Activated effector memory CD4-positive, alpha-beta T cell treated with Interleukin-2 at 50 U/mL for 16 hours (primary cell): ENCODE measurements around the gene RNF26.

Experiments used
- DNase-seq: peaks from one replicate; pipeline ENCODE4 v3.0.0-alpha.2; 2020

RNF26 gene

DNA sequence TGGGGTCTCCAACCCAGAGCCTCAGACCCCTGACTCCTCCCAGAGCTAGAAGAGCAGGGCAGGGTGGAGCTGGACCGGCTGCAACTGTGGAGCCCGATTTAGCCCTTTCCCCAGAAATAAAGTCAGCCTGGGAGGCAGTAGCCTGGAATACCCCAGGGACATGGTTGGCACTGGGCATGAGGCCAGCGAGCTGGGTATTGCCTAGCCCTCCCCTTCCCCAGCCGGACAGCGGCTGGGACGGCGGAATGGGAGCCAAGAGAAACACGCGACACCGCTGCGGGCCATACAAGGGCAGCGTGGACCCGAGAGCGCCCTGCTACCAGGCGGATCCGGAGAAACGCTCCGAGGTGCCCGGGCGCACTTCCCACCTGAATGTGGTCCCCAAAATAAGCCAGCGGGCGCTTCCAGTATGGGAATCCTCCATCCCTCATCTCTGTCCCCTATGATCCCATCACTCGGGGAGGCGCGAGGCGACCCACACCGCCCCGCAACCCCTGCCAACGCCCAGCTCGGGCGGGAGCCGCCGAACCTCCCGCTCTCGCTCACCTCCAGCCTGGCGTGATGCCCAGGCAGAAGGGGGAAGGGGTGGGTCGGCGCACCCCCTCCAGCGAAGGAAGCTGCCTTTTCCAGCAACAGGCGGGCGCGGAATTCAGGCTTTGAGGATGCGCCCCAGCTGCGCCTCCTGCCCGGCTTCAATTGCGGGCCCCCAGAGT lies 18.2 kb upstream of the RNF26 start:
- DNase-seq: no peak

DNA sequence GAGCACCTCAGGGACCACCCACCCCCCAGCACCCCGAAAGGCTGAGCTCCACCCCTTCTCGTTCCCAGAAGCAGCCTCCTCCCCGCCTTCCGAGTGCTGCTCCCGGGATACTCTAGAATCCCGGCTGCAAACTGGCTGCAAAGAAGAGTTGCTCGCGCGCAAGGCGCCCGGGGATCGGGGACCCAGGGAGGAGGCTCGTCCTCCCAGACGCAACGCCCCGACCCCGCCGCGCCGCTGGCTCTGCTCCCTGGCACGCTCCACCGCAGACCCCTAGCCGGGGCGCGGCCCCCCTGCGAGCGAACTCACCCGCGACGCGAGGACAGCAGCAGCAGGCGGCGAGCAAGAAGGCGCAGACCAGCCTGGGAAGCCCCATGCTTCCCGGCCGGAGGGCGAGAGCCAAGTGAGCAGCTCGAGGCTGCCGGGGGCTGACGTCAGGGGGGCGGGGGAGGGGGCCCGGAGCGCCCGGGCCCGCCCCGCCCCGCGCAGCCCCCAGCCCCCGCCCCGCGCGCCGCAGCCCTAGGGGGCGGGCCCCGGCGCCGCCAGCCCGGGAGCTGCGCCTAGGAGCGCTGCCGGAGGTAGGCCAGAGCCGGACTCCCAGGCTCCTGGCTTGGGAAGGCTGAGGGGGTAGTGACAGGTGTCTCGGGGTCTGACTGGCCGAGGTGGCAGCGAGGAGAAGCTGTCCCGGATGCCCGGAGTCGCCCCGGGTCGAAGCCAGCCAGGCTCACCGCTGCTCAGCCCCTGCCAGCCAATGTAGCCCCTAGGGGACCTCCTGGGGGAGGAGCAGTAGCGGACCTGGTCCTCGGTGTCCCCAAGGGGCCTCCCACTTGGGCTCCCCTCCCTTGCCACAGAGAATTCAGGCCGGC lies 17.4 kb upstream of the RNF26 start, which contains the start of gene MCAM:
TSS of gene MCAM (minus strand) at position 402 of the 863 bp plus-strand sequence. CDS start at position 373, 29 bp downstream.
- DNase-seq: no peak

DNA sequence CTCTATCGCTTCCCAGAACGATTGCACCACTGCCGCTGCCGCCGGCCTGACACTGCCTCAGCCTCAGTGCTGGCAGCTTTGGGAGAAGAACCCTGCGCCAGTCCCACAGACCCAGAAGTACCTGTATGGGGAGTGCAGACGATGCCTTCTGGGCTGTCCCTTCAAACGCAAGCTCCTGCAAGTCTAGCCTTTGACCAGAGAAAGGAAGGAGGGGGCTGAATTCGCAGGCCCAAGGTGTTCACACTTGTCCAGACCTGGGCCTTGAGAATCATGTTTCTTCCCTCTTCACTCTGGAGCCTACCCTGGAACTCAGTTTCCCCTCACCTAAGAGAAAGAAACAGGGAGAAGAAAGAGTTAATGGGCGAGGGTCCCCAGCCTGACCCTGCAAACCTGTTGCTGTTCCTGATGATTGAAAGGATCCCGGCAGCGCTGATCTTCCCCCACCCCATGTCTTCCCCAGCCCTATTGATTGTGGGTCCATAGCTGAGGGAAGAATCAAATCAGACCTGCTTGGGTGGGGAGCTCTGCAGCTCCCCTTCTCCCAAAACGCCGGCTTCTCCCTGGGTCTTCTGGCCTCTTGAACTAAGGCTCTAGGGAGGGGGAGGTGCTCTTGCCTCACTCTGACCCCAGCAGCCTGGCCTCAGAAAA lies 16.6 kb upstream of the RNF26 start:
- DNase-seq: no peak

DNA sequence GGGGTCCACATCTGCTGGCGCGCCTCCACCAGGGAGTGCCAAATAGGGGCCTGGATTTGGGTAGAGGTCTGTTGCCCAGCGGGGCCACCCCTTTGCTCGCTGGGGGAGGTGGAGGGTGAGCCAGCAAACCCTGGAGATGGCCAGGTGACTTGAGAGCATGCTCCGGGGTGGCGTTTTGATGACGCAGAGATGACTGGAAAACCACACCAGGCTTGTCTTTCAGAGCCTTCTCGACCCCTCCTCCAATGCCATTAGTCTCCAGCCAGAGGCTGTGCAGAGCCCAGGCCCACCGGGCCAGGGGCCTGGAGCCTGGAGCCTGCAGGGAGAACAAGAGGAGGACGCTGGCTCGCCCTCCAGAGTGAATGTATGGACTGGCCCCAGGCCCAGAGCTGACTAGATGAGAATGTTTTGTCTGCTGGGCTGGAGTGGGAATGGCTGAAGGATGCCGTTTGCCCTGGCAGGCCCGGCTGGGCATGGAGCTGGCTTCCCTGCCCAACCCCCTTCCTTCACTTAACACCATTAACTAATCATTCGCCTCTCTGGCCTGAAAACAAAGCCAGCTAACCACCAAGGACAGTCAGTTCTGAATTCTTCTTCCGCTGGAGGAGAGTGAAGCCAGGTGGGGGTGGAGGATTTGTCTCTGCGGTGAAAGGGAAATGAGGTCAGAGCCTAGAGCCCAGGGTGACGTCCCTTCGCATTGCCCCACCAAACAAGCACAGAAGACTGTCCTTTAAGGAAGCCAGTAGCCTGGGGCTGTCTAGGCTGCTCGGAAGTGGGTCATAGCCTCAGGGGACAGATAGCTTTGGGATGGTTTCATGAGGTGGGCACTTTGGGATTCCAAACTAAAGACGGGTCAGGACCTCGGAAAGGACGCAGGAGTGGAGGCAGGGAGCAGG lies 15.8 kb upstream of the RNF26 start:
- no peak for DNase-seq

DNA sequence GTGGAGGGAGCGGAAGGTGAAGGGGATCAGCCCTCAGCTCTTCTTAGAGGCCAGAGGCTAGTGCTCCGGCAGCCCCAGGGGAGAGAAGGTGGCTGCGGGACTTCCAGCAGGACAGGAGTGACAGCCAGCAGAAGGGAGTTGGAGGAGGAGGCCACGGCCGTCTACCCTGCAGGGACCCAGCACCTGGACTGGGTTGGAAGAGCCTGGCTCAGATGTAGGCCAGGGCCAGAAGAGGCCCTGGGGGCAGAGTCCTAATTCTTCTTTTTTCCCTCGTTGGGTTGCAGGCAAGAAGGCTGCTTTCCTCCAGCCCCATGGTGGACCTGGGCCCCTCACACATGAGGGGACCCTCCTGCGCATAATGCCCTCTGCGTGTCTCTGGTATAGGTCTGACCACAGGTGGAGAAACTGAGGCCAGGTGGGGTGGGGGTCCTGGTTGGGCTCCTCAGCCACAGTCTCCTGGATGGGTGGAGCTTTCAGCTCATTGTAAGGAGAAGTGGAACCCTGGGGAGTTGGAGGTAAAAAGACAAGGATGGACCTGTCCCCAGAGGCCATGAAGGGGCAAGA lies 15.1 kb upstream of the RNF26 start:
- DNase-seq: no peak

DNA sequence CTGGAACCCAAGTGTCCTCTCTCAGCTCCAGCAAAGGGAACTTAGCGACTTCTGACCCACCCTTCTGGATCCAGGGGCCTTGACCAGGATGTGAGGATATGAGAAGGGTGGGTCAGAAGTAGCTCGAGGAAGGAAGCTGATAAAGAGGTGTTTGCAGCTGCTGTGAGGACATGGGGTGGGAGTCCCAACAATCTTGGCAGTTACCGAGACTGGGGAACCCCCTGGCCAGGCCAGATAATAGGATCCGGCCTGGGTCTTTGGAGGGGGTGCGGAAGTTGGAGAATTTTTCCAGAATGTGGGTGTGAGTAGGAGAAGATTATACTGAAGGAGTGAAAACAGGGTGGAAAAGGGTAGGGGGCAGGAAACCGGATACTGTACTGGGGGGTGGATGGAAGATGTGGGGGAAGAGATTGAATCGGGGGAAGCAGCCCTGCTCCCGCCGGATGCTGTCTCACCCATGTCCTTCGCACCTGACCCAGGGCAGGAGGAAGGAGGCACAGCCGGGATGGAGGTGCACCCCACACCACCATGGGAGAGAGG lies 14.6 kb upstream of the RNF26 start:
- no peak for DNase-seq

DNA sequence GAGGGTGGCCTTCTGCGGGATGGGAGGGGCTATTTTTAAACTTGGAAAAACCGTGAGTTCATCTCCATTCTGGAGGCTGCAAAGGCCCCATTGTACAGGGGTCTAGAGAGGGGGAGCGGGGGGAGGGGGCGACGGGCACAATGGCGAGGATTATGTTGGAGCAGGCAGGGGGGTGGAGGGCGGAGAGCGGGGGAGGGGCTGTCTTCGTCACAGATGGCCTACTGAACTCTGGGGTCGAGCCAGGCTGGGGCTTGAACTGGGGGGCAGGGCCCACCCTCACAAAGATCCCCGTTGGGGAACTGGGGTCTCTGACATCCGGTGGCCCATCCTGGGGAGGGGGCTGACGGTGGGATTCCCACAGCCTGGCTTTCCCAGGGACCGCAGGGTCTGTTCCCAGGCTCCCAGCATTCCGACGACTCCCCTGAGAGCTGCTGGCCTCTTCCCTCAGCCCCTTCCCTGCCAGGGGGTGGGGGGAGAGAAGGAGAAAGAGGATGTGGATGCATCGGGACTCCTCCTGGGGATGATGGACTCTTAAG lies 14.0 kb upstream of the RNF26 start:
- DNase-seq: no peak

DNA sequence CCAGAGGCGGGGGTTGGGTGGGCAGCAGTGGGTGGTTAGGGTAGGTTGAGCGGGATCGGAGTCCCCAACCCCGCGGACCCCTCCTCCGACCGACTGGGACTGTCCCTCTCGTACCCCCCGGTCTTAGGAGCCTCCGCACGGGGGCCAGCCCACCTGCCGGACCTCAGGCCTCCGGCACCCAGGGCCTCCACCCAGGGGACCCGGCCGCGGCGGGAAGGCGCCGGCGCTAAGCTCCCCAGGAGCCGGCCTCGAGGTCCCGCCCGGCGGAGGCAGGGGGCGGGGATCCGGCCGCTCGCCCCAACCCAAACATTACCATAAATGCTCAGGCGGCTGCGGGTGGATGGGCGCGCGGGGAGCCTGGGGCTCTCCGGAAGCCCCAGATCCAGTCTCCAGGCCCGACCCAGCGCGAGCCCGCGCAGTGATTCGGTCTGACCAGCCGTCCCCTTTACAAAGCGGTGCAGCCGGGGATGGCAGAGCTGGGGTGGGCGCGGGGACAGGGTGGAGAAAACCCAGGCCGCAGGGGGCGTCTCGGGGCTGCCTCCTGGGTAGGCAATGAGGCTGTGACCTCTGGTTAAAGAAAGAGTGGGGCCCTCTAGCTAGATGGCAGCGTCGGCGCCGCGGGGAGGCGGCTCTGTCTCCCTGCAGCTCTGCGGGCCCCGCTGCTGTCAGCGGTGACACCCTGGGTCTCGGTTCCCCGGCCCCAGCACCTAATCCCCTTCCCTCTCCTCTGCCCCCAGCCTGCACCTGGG lies 13.4 kb upstream of the RNF26 start:
- DNase-seq: peak; percentile 44

DNA sequence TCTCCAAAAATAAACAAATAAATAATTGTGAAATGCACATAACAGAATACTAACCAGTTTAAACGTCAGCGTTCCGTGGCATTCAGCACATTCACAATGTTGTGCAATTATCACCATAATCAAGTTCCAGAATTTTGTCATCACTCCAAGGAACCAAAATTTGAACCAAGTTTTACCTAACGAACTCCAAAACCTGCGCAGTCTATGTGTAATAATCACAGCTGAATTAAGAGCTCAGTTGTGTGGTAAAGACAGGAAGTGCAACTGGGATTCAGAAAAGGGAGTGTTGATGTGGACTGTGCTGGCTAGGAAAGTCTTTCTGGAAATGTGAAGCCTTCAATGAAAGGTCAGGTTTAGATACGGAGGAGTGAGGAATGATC lies 12.0 kb upstream of the RNF26 start:
- no peak for DNase-seq

DNA sequence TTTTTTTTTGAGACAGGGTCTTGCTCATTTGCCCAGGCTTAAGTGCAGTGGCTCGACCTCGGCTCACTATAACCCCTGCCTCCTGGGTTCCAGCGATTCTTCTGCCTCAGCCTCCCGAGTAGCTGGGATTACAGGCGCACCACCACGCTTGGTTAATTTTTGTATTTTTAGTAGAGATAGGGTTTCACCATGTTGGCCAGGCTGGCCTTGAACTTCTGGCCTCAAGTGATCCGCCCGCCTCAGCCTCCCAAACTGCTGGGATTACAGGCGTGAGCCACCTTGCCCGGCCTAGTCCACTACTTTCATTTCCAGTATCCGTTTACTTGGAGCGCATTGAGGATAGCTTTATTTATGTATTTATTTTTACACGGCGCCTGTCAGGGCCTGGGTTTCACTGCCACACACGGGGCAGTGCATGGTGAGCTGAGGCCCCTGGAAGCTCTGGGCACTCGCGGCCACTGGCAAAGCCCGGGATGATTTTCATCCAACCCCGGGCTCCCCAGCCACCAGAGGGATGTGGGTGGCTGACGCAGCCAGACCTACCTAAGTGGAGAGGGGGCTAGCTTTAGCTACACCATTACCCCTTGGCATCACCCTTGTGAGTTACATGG lies 11.3 kb upstream of the RNF26 start:
- no peak for DNase-seq

DNA sequence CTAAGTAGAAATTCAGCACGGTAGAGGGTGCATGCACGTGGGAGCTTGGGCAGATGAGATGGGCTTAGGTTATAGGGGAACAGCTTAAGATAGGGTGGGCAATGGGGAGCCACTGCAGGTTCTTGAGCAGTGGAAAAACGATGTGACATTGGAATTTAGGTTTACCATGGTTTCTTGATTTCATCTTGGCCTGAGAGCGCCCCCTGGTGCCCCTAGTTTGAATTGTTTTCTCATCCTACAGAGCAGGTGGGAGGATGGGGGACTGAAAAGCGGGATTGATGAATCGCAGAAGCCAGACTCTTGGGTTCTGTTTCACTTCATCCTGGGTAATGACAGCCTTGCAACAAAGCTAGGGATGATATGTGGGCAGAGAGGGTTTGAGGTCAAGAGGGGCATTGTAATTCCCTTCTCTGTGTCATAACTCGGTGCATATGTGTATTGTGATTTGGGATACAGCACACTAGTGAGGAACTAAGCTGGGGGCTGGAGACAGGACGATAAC lies 10.7 kb upstream of the RNF26 start:
- DNase-seq: peak; percentile 58

DNA sequence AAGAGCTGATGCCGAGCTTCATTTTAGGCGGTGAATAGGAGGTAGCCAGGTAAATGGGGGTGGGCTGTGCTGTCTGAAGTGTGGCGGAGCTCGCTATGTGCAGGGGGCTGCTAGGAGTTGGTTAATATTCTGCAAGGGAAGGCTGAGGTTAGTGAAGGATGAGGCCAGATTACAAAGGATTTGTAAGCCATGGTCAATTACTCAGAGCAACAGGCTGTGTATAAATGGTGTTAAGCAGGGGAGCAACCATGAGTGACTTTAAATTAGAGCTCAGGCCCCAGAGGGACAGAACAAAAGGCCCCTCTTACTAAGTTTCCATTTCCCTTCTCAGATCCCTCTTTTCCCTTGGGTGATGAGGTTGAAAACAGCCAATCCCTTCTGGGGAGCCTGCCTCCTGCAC lies 10.1 kb upstream of the RNF26 start:
- no peak for DNase-seq

DNA sequence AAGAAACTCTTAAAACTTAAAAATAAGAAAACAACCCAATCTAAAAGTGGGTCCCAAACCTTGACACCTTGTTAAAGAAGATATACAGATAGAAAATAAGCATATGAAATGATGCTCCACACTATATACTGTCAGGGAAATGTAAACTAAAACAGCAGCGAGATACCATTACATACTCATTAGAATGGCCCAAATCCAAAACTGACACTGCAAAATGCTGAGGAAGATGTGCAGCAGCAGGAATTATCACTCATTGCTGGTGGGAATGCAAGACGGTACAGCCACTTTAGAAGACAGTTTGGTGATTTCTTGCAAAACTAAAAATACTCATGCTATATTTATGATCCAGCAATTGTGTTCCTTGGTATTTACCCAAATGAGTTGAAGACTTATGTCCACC lies 5.0 kb upstream of the RNF26 start:
- no peak for DNase-seq

DNA sequence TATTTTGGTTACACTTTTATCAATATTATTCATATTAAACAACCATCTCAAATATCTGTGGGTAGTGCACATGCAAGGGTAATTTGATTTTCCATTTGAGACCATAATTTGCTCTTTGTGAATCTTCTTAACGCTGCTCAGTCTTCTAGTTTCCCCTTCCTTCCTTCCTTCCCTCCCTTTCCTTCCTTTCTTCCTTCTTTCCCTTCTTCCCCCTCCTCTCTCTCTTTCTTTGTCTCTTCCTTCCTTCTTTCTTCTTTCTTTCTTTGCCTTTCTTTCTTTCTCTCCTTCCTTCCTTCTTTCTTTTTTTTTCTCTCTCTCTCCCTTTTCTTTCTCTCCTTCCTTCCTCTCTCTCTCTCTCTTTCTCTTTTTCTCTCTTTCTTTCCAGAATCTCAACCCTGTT lies 4.1 kb upstream of the RNF26 start:
- no peak for DNase-seq

DNA sequence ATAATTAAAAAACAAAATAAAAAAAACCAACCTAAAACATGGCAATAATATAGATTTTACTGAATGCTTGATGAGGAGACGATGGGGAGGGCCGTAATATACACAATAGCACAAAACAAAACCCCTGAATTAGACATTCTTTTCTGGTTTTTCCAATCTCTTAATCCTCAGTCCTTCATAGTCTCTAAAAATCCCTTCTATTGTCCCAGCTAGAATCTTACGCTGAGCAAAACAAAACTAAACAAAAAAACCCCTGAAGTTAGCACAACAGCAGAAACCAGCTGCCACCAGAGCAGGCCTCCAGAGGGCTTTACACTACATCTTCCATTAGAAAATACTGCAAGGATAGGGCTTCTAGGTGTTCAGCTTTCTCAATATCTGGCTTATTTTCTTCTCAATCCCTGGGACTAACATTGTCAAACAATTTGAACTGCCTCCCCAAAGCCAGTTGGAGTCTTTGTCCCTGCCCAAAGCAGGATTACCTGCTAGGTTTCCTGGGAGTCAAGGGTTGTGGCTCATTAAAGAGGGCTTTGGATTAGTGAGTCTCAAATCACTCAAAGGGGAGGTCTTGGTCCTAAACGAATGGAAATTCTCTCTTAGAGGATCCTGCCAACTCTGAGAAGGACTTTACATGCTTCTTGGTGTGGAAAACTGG lies 2.1 kb upstream of the RNF26 start:
- DNase-seq: no peak

DNA sequence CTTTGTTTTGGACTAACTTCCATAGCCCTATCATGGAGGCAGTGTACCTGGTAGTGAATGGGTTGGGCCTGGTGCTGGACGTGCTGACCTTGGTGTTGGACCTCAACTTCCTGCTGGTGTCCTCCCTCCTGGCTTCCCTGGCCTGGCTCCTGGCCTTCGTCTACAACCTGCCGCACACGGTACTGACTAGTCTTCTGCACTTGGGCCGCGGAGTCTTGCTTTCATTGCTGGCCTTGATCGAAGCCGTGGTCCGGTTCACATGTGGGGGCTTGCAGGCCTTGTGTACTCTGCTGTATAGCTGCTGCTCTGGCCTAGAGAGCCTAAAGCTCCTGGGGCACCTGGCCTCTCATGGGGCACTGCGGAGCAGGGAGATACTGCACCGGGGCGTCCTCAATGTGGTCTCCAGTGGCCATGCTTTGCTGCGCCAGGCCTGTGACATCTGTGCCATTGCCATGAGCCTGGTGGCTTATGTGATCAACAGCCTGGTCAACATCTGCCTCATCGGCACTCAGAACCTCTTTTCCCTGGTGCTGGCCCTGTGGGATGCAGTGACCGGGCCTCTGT lies 846 bp downstream of the RNF26 start:
- DNase-seq: no peak

DNA sequence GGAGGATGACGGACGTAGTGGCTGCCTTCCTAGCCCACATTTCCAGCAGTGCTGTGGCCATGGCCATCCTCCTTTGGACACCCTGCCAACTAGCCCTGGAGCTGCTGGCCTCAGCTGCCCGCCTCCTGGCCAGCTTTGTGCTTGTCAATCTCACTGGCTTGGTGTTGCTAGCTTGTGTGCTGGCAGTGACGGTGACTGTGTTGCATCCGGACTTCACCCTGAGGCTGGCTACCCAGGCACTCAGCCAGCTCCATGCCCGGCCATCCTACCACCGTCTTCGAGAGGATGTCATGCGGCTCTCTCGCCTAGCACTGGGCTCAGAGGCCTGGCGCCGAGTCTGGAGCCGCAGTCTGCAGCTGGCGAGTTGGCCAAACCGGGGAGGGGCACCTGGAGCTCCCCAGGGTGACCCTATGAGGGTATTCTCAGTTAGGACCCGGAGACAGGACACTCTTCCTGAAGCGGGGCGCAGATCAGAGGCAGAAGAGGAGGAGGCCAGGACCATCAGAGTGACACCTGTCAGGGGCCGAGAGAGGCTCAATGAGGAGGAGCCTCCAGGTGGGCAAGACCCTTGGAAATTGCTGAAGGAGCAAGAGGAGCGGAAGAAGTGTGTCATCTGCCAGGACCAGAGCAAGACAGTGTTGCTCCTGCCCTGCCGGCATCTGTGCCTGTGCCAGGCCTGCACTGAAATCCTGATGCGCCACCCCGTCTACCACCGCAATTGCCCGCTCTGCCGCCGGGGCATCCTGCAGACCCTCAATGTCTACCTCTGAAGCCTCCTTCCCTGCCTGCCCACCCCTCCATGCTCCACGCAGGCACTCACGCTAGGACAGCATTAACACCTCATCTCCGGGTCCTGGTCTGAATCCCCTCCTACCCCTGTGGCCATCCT lies 1.6 kb downstream of the RNF26 start:
- no peak for DNase-seq

DNA sequence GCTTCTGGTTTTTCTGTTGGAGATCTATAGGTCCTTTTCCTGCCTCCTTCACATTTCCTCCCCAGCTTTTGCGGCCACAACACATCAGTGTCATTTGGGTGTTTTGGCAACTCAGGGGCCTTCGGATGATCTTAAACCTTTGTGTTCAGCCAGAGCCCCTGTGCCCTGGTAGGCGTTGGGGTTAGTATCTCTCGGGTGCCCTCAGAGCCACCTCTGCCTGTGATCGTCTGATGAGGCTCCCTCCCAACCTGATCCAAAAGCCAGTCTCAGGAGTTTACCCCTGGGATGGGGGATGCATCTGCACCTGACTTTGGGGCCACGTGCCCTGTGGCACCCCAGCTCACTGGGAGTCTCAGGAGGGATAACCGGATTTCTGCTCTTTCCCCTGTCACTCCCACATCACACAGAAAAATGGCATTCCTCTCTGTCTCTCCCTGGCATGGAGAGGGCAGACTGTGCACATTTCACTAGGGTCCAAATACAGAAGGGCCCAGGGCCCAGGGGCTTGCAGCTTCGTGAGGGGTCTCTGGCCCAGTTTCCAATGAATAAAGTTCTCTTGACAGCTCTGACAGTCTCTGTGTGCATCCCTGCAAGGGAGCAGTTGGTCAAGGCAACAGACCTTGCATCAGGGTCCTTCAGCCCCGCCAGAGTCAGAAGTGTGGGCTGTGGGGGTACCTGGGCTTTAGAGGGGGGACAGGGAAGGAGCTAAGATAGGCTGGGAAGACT lies 2.6 kb downstream of the RNF26 start:
- no peak for DNase-seq
